Mesothelial cell of epicardium (in vitro differentiated cells): ENCODE results near the gene FADS1. TPM values are rescaled to one million over a fixed set of nuclear protein-coding genes. Genes with fewer than 3 reads are reported as not detected.

ENCODE experiments used
- DNase-seq, 2 experiments: peaks; one replicate each; pipeline ENCODE4 v3.0.0; 2021; ENCODE audit warnings: low spot score in 2 of 2; ENCODE audit not compliant: unreplicated experiment in 2 of 2
- H3K27ac Mint-ChIP-seq: 2 replicates; pipeline ENCODE4 v1.8.0; 2021; ENCODE audit warnings: mixed read lengths
- H3K27me3 Mint-ChIP-seq: 2 replicates; pipeline ENCODE4 v1.8.0; 2021; ENCODE audit warnings: low read depth, mixed read lengths
- H3K36me3 Mint-ChIP-seq: 2 replicates; pipeline ENCODE4 v1.8.0; 2021; ENCODE audit warnings: mixed read lengths
- H3K4me1 Mint-ChIP-seq: 2 replicates; pipeline ENCODE4 v1.8.0; 2021; ENCODE audit warnings: mixed read lengths
- H3K4me3 Mint-ChIP-seq: 2 replicates; pipeline ENCODE4 v1.8.0; 2021; ENCODE audit warnings: mild to moderate bottlenecking, moderate library complexity, mixed read lengths
- H3K9me3 Mint-ChIP-seq: 2 replicates; pipeline ENCODE4 v1.8.0; 2021; ENCODE audit warnings: mixed read lengths
- total RNA-seq: library from RNA; stranded (reverse); gene quantifications from 3 replicates; pipeline ENCODE4 v1.2.1, GENCODE V29; 2021
- TF ChIP-seq, protein P1 (sequence below): fragments of 200-600 bp; sonication (generic); IDR thresholded peaks from one replicate; pipeline ENCODE4 v1.5.0; 2021; ENCODE audit warnings: antibody characterized with exemption; ENCODE audit not compliant: unreplicated experiment

Gene FADS1
- total RNA-seq, 1 donor from 2014 or later, result 115 TPM

DNA sequence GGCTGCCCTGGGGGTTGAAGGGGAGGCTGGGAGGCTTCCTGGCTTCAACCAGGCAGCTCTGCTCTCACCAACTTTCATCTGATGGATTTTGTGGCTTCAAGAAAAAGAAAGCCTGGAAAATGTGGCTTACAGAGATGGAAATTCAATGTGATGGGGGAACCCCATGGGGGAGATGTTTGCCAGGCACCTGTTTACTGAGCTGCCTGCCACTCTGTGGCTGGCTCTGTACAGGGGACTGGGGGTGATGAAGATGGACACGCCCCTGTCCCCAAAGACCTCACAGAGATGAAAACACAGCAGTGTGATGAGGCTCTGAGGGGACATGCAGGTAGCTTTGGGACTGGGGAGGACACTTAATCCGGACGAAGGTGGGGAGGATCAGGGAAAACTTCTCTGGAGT is 34.5 kb downstream of the FADS1 start:
- no peaks in the 10 kb centered on the region for H3K9me3 Mint-ChIP-seq
- TF ChIP-seq, protein P1, sequence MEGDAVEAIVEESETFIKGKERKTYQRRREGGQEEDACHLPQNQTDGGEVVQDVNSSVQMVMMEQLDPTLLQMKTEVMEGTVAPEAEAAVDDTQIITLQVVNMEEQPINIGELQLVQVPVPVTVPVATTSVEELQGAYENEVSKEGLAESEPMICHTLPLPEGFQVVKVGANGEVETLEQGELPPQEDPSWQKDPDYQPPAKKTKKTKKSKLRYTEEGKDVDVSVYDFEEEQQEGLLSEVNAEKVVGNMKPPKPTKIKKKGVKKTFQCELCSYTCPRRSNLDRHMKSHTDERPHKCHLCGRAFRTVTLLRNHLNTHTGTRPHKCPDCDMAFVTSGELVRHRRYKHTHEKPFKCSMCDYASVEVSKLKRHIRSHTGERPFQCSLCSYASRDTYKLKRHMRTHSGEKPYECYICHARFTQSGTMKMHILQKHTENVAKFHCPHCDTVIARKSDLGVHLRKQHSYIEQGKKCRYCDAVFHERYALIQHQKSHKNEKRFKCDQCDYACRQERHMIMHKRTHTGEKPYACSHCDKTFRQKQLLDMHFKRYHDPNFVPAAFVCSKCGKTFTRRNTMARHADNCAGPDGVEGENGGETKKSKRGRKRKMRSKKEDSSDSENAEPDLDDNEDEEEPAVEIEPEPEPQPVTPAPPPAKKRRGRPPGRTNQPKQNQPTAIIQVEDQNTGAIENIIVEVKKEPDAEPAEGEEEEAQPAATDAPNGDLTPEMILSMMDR, result no peak
- no peak overlapping the region for H3K4me3 Mint-ChIP-seq
- H3K27me3 Mint-ChIP-seq, result no peaks in the 10 kb centered on the region
- H3K36me3 Mint-ChIP-seq, result peaks cover 32% of the 10 kb centered on the region
- DNase-seq, result no peak
- peak overlapping the region; percentile 33 for H3K27ac Mint-ChIP-seq
- peaks cover 2% of the 10 kb centered on the region for H3K4me1 Mint-ChIP-seq

DNA sequence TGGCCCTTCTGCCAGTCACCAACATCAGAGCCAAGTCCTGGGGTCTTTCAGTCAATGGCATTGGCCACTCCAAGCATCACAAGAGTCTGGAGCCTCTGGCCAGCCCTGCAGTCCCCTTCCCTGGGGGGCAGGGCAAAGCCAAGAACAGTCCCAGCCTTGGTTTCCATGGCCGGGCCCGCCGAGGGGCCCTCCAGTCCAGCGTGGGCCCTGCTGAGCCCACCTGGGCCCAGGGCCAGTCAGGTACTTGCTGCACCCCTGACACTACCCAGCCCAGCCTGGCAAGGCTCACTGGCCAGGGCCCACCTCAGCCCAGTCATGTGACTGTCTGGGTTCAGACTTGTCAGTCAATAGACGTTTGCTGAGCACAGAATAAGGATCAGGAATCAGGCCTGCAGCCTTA is 35.2 kb downstream of the FADS1 start:
- Mint-ChIP-seq H3K27me3 (no peaks in the 10 kb centered on the region), H3K4me3 (no peak overlapping the region), H3K36me3 (peaks cover 33% of the 10 kb centered on the region), H3K9me3 (no peaks in the 10 kb centered on the region), H3K4me1 (peaks cover 2% of the 10 kb centered on the region), H3K27ac (no peak overlapping the region)
- TF ChIP-seq, protein P1, result no peak
- DNase-seq, result no peak

DNA sequence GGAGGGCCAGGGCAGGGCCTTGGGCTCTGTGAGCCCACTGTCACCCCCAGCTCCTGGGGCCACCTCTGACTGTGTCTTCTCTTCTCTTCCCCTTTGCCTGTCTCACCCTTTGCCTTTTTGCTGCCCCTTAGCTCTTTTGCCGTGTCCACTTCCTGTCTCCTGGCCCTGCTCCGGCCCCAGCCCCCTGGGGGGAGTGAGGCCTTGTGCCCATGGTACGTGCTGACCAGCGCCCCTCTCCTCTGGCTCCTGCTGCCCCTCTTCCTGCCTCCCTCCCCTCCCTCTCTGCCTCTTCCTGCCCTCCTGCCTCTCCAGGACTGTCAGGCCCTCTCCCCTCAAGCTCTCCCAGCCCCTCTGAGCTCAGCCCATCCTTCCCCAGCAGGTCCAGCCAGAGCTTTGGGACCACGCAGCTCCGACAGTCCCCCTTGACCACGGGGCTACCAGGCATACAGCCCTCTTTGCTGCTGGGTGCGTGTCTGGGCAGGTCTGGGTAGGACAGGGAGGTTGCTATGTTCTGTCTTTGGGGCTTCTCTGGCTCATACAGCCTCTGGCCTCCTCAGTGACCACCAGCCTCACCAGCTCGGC is 36.1 kb downstream of the FADS1 start:
- no peak for DNase-seq
- Mint-ChIP-seq H3K27me3 (no peaks in the 10 kb centered on the region), H3K4me1 (peaks cover 8% of the 10 kb centered on the region), H3K36me3 (peaks cover 37% of the 10 kb centered on the region), H3K4me3 (no peak overlapping the region), H3K27ac (peak overlapping the region; percentile 77), H3K9me3 (no peaks in the 10 kb centered on the region)
- TF ChIP-seq, protein P1, result no peak

DNA sequence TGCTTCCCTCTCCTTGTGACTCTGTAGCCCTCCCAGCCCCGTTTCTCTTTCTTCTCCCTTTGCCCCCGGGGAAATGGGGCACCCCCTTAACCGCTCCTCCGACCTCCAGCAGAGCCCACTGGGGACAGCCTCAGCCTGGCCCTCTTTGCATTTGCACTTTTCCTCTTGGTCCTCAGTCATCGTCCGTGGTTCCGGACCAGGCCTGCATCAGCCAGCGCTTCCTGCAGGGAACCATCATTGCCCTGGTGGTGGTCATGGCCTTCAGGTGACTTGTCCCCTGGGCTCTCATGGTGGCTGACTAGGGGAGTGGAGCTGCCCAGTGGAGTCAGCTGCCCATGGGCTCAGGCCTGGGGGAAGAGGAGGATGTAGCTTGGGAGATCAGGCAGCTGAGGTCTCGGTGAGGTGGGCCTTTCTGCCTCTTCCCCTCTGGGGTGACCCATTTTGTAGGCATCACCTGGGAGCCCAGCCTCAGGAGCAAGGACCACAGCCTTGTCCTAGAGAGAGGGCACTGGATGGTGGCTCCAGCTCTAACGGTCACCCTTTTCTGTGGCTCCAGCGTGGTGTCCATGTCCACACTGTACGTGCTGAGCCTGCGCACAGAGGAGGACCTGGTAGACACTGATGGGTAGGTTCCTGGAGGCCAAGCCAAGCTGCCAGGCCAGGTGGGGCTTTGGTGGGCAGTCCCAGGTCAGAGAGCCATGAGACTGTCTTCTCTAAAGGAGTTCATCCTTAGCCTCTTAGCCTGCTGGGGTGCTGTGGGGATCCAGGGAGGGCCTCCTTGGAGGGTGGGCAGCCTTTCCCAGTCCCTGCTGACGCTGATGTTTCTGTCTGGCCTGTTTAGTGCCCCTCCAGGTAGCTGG is 36.9 kb downstream of the FADS1 start:
- no peaks in the 10 kb centered on the region for H3K9me3 Mint-ChIP-seq
- no peak overlapping the region for H3K4me3 Mint-ChIP-seq
- H3K27me3 Mint-ChIP-seq, result no peaks in the 10 kb centered on the region
- TF ChIP-seq, protein P1, result no peak
- H3K36me3 Mint-ChIP-seq, result peaks cover 36% of the 10 kb centered on the region
- peaks cover 16% of the 10 kb centered on the region for H3K4me1 Mint-ChIP-seq
- peak overlapping the region; percentile 77 for H3K27ac Mint-ChIP-seq
- DNase-seq, result no peak

DNA sequence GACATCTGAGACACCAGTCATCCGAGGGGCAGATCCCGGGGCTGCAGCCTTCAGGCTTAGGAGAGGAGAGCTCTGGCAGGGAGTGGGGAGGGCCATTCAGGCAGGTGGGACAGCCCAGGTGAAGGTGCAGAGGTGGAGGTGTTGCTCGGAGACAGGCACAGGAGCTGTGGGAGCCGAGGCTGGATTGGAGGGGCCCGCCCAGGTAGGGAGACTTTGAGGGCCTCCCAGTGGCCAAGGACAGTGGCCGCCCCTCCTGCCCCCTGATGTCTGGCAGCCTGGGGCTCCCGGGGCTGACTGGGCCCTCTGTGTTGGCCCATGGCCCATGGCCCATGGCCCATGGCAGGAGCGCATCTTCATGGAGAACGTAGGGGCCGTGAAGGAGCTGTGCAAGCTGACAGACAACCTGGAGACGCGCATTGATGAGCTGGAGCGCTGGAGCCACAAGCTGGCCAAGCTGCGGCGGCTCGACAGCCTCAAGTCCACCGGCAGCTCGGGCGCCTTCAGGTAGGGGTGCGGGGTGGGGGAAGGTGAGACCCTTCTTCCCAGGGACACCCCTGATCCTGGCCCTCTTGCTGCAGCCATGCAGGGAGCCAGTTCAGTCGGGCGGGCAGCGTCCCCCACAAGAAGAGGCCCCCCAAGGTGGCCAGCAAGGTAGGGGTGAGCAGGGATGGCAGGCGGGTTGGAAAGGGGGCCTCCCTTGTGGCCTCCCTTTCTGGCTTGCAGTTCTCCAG is 37.7 kb downstream of the FADS1 start:
- H3K27ac Mint-ChIP-seq, result peak overlapping the region; percentile 86
- no peak overlapping the region for H3K4me3 Mint-ChIP-seq
- TF ChIP-seq, protein P1, result no peak
- no peaks in the 10 kb centered on the region for H3K9me3 Mint-ChIP-seq
- no peak for DNase-seq
- H3K4me1 Mint-ChIP-seq, result peaks cover 24% of the 10 kb centered on the region
- no peaks in the 10 kb centered on the region for H3K27me3 Mint-ChIP-seq
- peaks cover 29% of the 10 kb centered on the region for H3K36me3 Mint-ChIP-seq
